GM12878 (cell line): Measurements from ENCODE around the gene CLCN7. TPM values are rescaled to one million over a fixed set of nuclear protein-coding genes. Genes with fewer than 3 reads are reported as not detected.
A peak's percentile ranks its signal among the peaks of the same experiment; 100 is the strongest.

Source experiments
- ATAC-seq: fragments of 200-7000 bp; cut with Tn5 transposase; 3 replicates; pipeline ENCODE4 v1.9.1; 2020; ENCODE audit warnings: mild to moderate bottlenecking, moderate library complexity
- BruUV-seq: library from RNA; stranded (reverse); fragments of 400-500 nt; replicated peaks from 2 replicates; lab custom pipeline; 2021; lab: Mats Ljungman, UMichigan
- CTCF ChIA-PET: fragments of 300-600 bp; sonication (Branson Sonifier 250); formaldehyde crosslinking; extraction: SDS; loops from one replicate; lab custom pipeline; 2021; ENCODE audit warnings: inconsistent platforms; lab: Yijun Ruan, JAX
- POLR2A ChIA-PET: fragments of 350-600 bp; formaldehyde crosslinking; extraction: SDS; loops from one replicate; lab custom pipeline; 2021; ENCODE audit warnings: inconsistent platforms; lab: Charles Lee
- RAD21 ChIA-PET: fragments of 300-600 bp; sonication (Branson Sonifier 250); formaldehyde crosslinking; loops from one replicate; lab custom pipeline; 2023; ENCODE audit warnings: antibody characterized with exemption; ENCODE audit not compliant: unreplicated experiment; lab: Charles Lee
- SMC1A ChIA-PET: fragments of 300-600 bp; sonication (Branson Sonifier 250); formaldehyde crosslinking; loops from one replicate; lab custom pipeline; 2023; ENCODE audit not compliant: unreplicated experiment, uncharacterized antibody; lab: Charles Lee
- DNase-seq: peaks from one replicate; pipeline ENCODE4 v3.0.0-alpha.2; 2011; ENCODE audit warnings: low read depth, low spot score
- FAIRE-seq: peaks from 3 replicates; lab custom pipeline; 2011; peaks lifted over from hg19 to GRCh38; lab: Jason Lieb, UNC
- H2AFZ ChIP-seq: 2 replicates; pipeline ENCODE4 v1.6.0; 2011; ENCODE audit warnings: low read depth, low read length, control low read depth; ENCODE audit not compliant: control insufficient read depth
- H3K27ac ChIP-seq: 2 replicates; pipeline ENCODE4 v1.5.1; 2011; ENCODE audit warnings: control low read depth; ENCODE audit not compliant: control insufficient read depth, insufficient read depth
- H3K27me3 ChIP-seq, 2 experiments: replicated peaks in 1 of 2; 2 replicates each; pipeline versions ENCODE4 v1.6.0 to v1.6.1; 2011; ENCODE audit warnings: low read length in 1 of 2; ENCODE audit not compliant: control insufficient read depth in 2 of 2, insufficient read depth in 2 of 2
- H3K36me3 ChIP-seq, 2 experiments: 2 replicates each; pipeline ENCODE4 v1.5.1; 2011; ENCODE audit warnings: low read length in 1 of 2; ENCODE audit not compliant: control insufficient read depth in 2 of 2, insufficient read depth in 2 of 2
- H3K4me1 ChIP-seq: 2 replicates; pipeline ENCODE4 v1.6.1; 2011; ENCODE audit warnings: mild to moderate bottlenecking, low read length, moderate library complexity, mixed read lengths; ENCODE audit not compliant: control insufficient read depth, insufficient read depth
- H3K4me2 ChIP-seq: 2 replicates; pipeline ENCODE4 v1.6.0; 2011; ENCODE audit warnings: control low read depth; ENCODE audit not compliant: control insufficient read depth, insufficient read depth
- H3K4me3 ChIP-seq: fragments of 200-600 bp; sonication (generic); 2 replicates; pipeline ENCODE4 v1.5.1; 2016
- H3K79me2 ChIP-seq: 2 replicates; pipeline ENCODE4 v1.6.0; 2011; ENCODE audit warnings: low read length; ENCODE audit not compliant: control insufficient read depth, insufficient read depth
- H3K9ac ChIP-seq: 2 replicates; pipeline ENCODE4 v1.8.0; 2011; ENCODE audit warnings: low read length, control low read depth, mixed read lengths; ENCODE audit not compliant: control insufficient read depth, insufficient read depth
- H3K9me3 ChIP-seq: replicated peaks from 3 replicates; pipeline ENCODE4 v1.5.1; 2011; ENCODE audit warnings: mild to moderate bottlenecking, low read length; ENCODE audit not compliant: control insufficient read depth, insufficient read depth
- H4K20me1 ChIP-seq: 2 replicates; pipeline ENCODE4 v1.6.0; 2011; ENCODE audit not compliant: control insufficient read depth, insufficient read depth
- BACH1 ChIP-seq: fragments of 450-650 bp; IDR thresholded peaks from 2 replicates; pipeline ENCODE4 v1.6.1; 2017; ENCODE audit warnings: mild to moderate bottlenecking, borderline replicate concordance
- CREM ChIP-seq: IDR thresholded peaks from 2 replicates; pipeline ENCODE4 v1.6.1; 2014; ENCODE audit warnings: antibody characterized with exemption, low read depth
- EGR1 ChIP-seq, 2 experiments: IDR thresholded peaks; 1 replicate in 1 of 2; 2 replicates in 1 of 2; pipeline ENCODE4 v1.6.1; 2011 to 2012; ENCODE audit warnings: low read depth in 2 of 2, low read length in 2 of 2, borderline replicate concordance in 1 of 2, mild to moderate bottlenecking in 1 of 2, moderate library complexity in 1 of 2
- EZH2 ChIP-seq: IDR thresholded peaks from 2 replicates; pipeline ENCODE4 v1.6.1; 2012; ENCODE audit warnings: low read depth, mild to moderate bottlenecking, control low read depth, inconsistent platforms, low read length, borderline replicate concordance; ENCODE audit not compliant: control insufficient read depth
- HDAC6 ChIP-seq: fragments of 200-600 bp; sonication (generic); IDR thresholded peaks from one replicate; pipeline ENCODE4 v1.8.0; 2017; ENCODE audit warnings: antibody characterized with exemption; ENCODE audit not compliant: unreplicated experiment
- NRF1 ChIP-seq: conservative IDR thresholded peaks from 2 replicates; pipeline ENCODE4 v1.6.1; 2011; ENCODE audit warnings: mild to moderate bottlenecking, low read depth, low read length, improper control_type of control experiment
- POLR2A ChIP-seq: IDR thresholded peaks from 2 replicates; pipeline ENCODE4 v1.6.1; 2011; ENCODE audit warnings: low read depth, mild to moderate bottlenecking, low read length
- RAD51 ChIP-seq: fragments of 450-650 bp; IDR thresholded peaks from 2 replicates; pipeline ENCODE4 v1.6.1; 2016; ENCODE audit warnings: moderate library complexity, mild to moderate bottlenecking, inconsistent platforms
- RUNX3 ChIP-seq: IDR thresholded peaks from 2 replicates; pipeline ENCODE4 v1.6.1; 2012; ENCODE audit warnings: low read length, inconsistent platforms
- SMAD5 ChIP-seq: IDR thresholded peaks from 2 replicates; pipeline ENCODE4 v1.6.1; 2016; ENCODE audit warnings: antibody characterized with exemption, low read depth
- SREBF1 ChIP-seq: IDR thresholded peaks from 2 replicates; pipeline ENCODE4 v1.6.1; 2012; ENCODE audit warnings: mild to moderate bottlenecking, low read length
- STAT1 ChIP-seq: fragments of 450-650 bp; conservative IDR thresholded peaks from 2 replicates; pipeline ENCODE4 v1.6.1; 2014; ENCODE audit warnings: antibody characterized with exemption, mild to moderate bottlenecking
- ZBTB33 ChIP-seq: fragments of 450-650 bp; IDR thresholded peaks from 2 replicates; pipeline ENCODE4 v1.6.1; 2017; ENCODE audit warnings: mild to moderate bottlenecking
- WGBS: methylation state at CpG from one replicate; pipeline ENCODE4 v1.1.6; 2016; ENCODE audit warnings: low lambda C conversion rate; ENCODE audit not compliant: insufficient replicate concordance, insufficient coverage; ENCODE audit errors: missing lambda C conversion rate; 5-methylcytosine and 5-hydroxymethylcytosine counted together
- in situ Hi-C: fragments of 300-500 bp; cut with MboI; formaldehyde crosslinking; loops from 9 replicates; pipeline ENCODE4 v1.14.3; 2018; ENCODE audit warnings: mixed read lengths
- intact Hi-C: fragments of 100-400 bp; cut with micrococcal nuclease; formaldehyde crosslinking; loops from one replicate; pipeline ENCODE4 v1.14.2; 2022; ENCODE audit not compliant: unreplicated experiment
- polyA plus RNA-seq, 11 experiments: library from polyadenylated mRNA; depleted of rRNA in 4 of 11; unstranded in 6 of 11; stranded (reverse) in 5 of 11; fragments of >200 nt; fragmentation: Nextera tagmentation in 4 of 11; fragmentation: Illumina TruSeq in 1 of 11; extraction: Ambion mirVana in 4 of 11; extraction: Trizol in 1 of 11; gene quantifications; 1 replicate in 1 of 11; 2 replicates in 10 of 11; pipeline versions ENCODE4 v1.2.1 to v1.2.3, GENCODE V29; 2011 to 2016; ENCODE audit warnings: inconsistent platforms in 2 of 11, missing spikeins in 2 of 11, low read depth in 1 of 11
- total RNA-seq, 4 experiments: library from RNA; depleted of rRNA in 3 of 4; stranded (reverse); fragments of >200 nt in 3 of 4; fragmentation: Illumina TruSeq in 1 of 4; extraction: Trizol in 1 of 4; gene quantifications; 2 replicates each; pipeline versions ENCODE4 v1.2.1 to v1.2.3, GENCODE V29; 2013 to 2021
- TF ChIP-seq, protein P1 (sequence below): IDR thresholded peaks from 2 replicates; pipeline ENCODE4 v1.6.1; 2012; ENCODE audit warnings: low read depth, low read length, improper control_type of control experiment

CLCN7 gene
- total and polyA plus RNA-seq, 10 of the 15 experiments (the other 5 are each of a cell fraction or from before 2014, with no cell fraction given): 0.04 to 62.5 (median 19.9) TPM

GRCh38 chr16:1505073-1505844 is 30.4 kb upstream of the CLCN7 start:
- intact Hi-C loops (no loop called here), in situ Hi-C loops (no loop called here)
- 97% methylated on average over 34 of the region's 37 CpGs for WGBS
- BruUV-seq: no TSS peak
- H4K20me1 ChIP-seq: no peaks in the 10 kb centered on the region
- ChIA-PET SMC1A (no interaction called here), POLR2A (no interaction called here), CTCF (no interaction called here), RAD21 (no interaction called here)
- no peak overlapping the region for H3K27ac ChIP-seq
- H3K36me3 ChIP-seq: peaks cover 5 to 11% of the 10 kb centered on the region in 2 experiments; a peak in 3 of 4 replicates
- H3K9me3 ChIP-seq: no peaks in the 10 kb centered on the region
- H3K4me3 ChIP-seq: no peak overlapping the region
- no peak overlapping the region for H3K4me2 ChIP-seq
- TF ChIP-seq POLR2A (peak; percentile 44; the same call in 1 of the 2 replicates), ZBTB33 (no peak)
- ATAC-seq: no peak
- no peak for FAIRE-seq
- DNase-seq: no peak
- no peak overlapping the region for H3K9ac ChIP-seq
- no peaks in the 10 kb centered on the region for H3K79me2 ChIP-seq
- H3K27me3 ChIP-seq: no peaks in the 10 kb centered on the region
- no peaks in the 10 kb centered on the region for H3K4me1 ChIP-seq
- no peak overlapping the region for H2AFZ ChIP-seq

DNA sequence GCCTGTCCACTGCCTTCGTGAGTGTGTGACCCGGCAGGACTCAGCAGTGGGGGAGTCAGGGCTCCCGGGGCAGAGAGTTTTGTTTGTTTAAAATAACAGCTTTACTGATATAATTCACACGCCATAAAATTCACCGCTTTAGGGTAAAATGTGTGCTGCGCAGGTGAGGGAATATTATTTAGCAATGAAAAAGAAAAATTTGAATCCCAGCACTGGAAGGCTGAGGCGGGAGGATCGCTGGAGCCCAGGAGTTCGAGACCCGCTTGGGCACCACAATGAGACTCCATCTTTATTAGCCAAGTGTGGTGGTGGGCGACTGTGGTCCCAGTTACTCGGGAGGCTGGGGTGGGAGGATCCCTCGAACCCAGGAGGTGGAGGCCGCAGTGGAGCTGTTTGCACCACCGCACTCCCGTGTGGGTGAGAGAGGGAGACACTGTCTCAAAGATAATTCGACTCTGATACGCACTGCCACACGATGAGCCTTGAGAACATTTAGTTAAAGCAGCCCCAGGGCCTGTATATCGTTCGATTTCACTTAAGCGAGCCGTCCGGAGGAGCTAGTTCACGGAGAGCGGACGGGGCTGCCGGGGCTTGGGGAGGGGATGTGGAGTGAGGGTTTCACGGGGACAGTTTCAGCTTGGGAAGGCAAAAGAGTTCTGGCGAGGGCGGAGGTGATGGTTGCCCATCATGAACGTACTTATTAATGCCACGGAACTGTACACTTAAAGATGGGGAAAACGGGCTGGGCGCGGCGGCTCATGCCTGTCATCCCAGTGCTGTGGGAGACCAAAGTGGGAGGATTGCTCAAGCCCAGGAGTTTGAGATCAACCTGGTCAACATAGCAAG is 28.5 kb upstream of the CLCN7 start:
- CTCF ChIA-PET: no interaction called here
- 98% methylated on average over 37 of the region's 37 CpGs for WGBS
- POLR2A ChIA-PET: no interaction called here
- Histone ChIP-seq H4K20me1 (no peaks in the 10 kb centered on the region), H3K4me2 (no peak overlapping the region), H3K36me3 (peaks cover 5 to 11% of the 10 kb centered on the region in 2 experiments; a peak in 3 of 4 replicates), H3K9ac (no peak overlapping the region), H3K27ac (no peak overlapping the region), H3K4me1 (no peaks in the 10 kb centered on the region), H3K4me3 (no peak overlapping the region), H2AFZ (no peak overlapping the region), H3K9me3 (no peaks in the 10 kb centered on the region), H3K79me2 (no peaks in the 10 kb centered on the region), H3K27me3 (no peaks in the 10 kb centered on the region)
- intact Hi-C loops: no loop called here
- ATAC-seq (no peak), DNase-seq (no peak), FAIRE-seq (no peak)
- RAD21 ChIA-PET: no interaction called here
- in situ Hi-C loops: no loop called here
- BruUV-seq: TSS peak; percentile 44
- SMC1A ChIA-PET: no interaction called here
- TF ChIP-seq NRF1: no peak
- TF ChIP-seq SREBF1: no peak
- TF ChIP-seq RUNX3: no peak
- TF ChIP-seq CREM: no peak
- TF ChIP-seq EGR1 (IDR thresholded peaks at IDR 0.05; ENCODE audit: borderline replicate concordance in 1 of 2, low read depth in 2 of 2, low read length in 2 of 2): no peak
- no peak for TF ChIP-seq RAD51
- TF ChIP-seq BACH1: no peak
- TF ChIP-seq, protein P1, sequence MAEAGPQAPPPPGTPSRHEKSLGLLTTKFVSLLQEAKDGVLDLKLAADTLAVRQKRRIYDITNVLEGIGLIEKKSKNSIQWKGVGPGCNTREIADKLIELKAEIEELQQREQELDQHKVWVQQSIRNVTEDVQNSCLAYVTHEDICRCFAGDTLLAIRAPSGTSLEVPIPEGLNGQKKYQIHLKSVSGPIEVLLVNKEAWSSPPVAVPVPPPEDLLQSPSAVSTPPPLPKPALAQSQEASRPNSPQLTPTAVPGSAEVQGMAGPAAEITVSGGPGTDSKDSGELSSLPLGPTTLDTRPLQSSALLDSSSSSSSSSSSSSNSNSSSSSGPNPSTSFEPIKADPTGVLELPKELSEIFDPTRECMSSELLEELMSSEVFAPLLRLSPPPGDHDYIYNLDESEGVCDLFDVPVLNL: no peak
- no peak for TF ChIP-seq HDAC6
- TF ChIP-seq SMAD5: no peak
- no peak for TF ChIP-seq STAT1
- no peak for TF ChIP-seq EZH2
